Measurements from ENCODE around the gene PFKFB2.
A peak's percentile ranks its signal among the peaks of the same experiment; 100 is the strongest.

PFKFB2 gene

GRCh38 chr1:207049514-207049913 lies 3.6 kb upstream of the PFKFB2 start:
- peak overlapping the region; percentile 100 for H3K4me3 ChIP-seq (replicated peaks; ENCODE audit: low read depth, low read length)
- DNase-seq (ENCODE audit: low read depth), result no peak
- no peak for TF ChIP-seq CTCF (IDR thresholded peaks at IDR 0.05; ENCODE audit: low read length, missing control alignments)

GRCh38 chr1:207049974-207050391 lies 3.1 kb upstream of the PFKFB2 start:
- DNase-seq (ENCODE audit: low read depth), result peak; percentile 58
- H3K4me3 ChIP-seq (replicated peaks; ENCODE audit: low read depth, low read length), result peak overlapping the region; percentile 100
- TF ChIP-seq CTCF (IDR thresholded peaks at IDR 0.05; ENCODE audit: low read length, missing control alignments), result peak; percentile 87

- no peak for TF ChIP-seq CTCF (IDR thresholded peaks at IDR 0.05; ENCODE audit: low read length, missing control alignments)
- peak; percentile 95 for DNase-seq (ENCODE audit: low read depth)
These were observed 2.4 kb upstream of the PFKFB2 start for GRCh38 chr1:207050480-207051190.

GRCh38 chr1:207051191-207051943 lies 1.7 kb upstream of the PFKFB2 start, which contains the start of gene YOD1:
Gene YOD1 (minus strand): TSS chr1:207051208. CDS start chr1:207051030, 178 bp downstream.
- no peak for DNase-seq (ENCODE audit: low read depth)
- no peak for TF ChIP-seq CTCF (IDR thresholded peaks at IDR 0.05; ENCODE audit: low read length, missing control alignments)
- H3K4me3 ChIP-seq (replicated peaks; ENCODE audit: low read depth, low read length), result peak within 1 kb of the TSS; percentile 100

More at GRCh38 chr1:207050480-207051190, 2.4 kb upstream of the PFKFB2 start:
- peak overlapping the region; percentile 100 for H3K4me3 ChIP-seq (replicated peaks; ENCODE audit: low read depth, low read length)

- no peak for DNase-seq (ENCODE audit: low read depth)
- no peak overlapping the region for H3K4me3 ChIP-seq (replicated peaks; ENCODE audit: low read depth, low read length)
- TF ChIP-seq CTCF (IDR thresholded peaks at IDR 0.05; ENCODE audit: low read length, missing control alignments), result no peak
These were observed 1.4 kb downstream of the PFKFB2 start for GRCh38 chr1:207054491-207054890.

GRCh38 chr1:207055386-207056001 lies 2.4 kb downstream of the PFKFB2 start:
- DNase-seq (ENCODE audit: low read depth), result no peak
- H3K4me3 ChIP-seq (replicated peaks; ENCODE audit: low read depth, low read length), result no peak overlapping the region
- TF ChIP-seq CTCF (IDR thresholded peaks at IDR 0.05; ENCODE audit: low read length, missing control alignments), result no peak
